Measurements from ENCODE around the gene GIGYF1. TPM values are rescaled to one million over a fixed set of nuclear protein-coding genes. Genes with fewer than 3 reads are reported as not detected.
"Not testable (repeated sequence)": the region's sequence is repeated elsewhere in the genome, so short reads cannot be mapped to it uniquely, and the experiment has no call there.

The GIGYF1 gene
- total RNA-seq, 2 experiments from 2014 or later: 42.1 to 43.0 TPM

- peaks cover 39% of the 10 kb centered on the region for H3K27me3 Mint-ChIP-seq (ENCODE audit: low read depth)
- H3K4me1 Mint-ChIP-seq (ENCODE audit: low read depth): peaks cover 4% of the 10 kb centered on the region
- H3K36me3 Mint-ChIP-seq (ENCODE audit: low read depth): no peaks in the 10 kb centered on the region
- H3K27ac Mint-ChIP-seq: no peak overlapping the region
- POLR2A ChIA-PET: no interaction called here
- DNase-seq (no peak), ATAC-seq (no peak)
- no peak overlapping the region for H3K4me3 Mint-ChIP-seq
- no peaks in the 10 kb centered on the region for H3K9me3 Mint-ChIP-seq (ENCODE audit: insufficient read depth)
- CTCF ChIA-PET: interaction anchor here (1.1 to 4.4 kb wide), 5 partner anchors 17 to 130 kb away, joined by 3 to 62 read pairs (median 4); partner anchors contain the start of genes POP7 and SLC12A9
Observed at GRCh38 chr7:100722480-100723212, 28.6 kb upstream of the GIGYF1 start.

- ChIA-PET CTCF (interaction anchor here (1.5 to 2.5 kb wide), 2 partner anchors 16 to 131 kb away, joined by 4 to 8 read pairs; partner anchors contain the start of genes POP7 and SLC12A9), POLR2A (no interaction called here)
- ATAC-seq (no peak), DNase-seq (no peak)
- Mint-ChIP-seq H3K27ac (no peak overlapping the region), H3K9me3 (ENCODE audit: insufficient read depth) (no peaks in the 10 kb centered on the region), H3K4me1 (ENCODE audit: low read depth) (peaks cover 4% of the 10 kb centered on the region), H3K27me3 (ENCODE audit: low read depth) (peaks cover 36% of the 10 kb centered on the region), H3K4me3 (no peak overlapping the region), H3K36me3 (ENCODE audit: low read depth) (no peaks in the 10 kb centered on the region)
Observed at GRCh38 chr7:100721505-100721812, 27.4 kb upstream of the GIGYF1 start.

DNA sequence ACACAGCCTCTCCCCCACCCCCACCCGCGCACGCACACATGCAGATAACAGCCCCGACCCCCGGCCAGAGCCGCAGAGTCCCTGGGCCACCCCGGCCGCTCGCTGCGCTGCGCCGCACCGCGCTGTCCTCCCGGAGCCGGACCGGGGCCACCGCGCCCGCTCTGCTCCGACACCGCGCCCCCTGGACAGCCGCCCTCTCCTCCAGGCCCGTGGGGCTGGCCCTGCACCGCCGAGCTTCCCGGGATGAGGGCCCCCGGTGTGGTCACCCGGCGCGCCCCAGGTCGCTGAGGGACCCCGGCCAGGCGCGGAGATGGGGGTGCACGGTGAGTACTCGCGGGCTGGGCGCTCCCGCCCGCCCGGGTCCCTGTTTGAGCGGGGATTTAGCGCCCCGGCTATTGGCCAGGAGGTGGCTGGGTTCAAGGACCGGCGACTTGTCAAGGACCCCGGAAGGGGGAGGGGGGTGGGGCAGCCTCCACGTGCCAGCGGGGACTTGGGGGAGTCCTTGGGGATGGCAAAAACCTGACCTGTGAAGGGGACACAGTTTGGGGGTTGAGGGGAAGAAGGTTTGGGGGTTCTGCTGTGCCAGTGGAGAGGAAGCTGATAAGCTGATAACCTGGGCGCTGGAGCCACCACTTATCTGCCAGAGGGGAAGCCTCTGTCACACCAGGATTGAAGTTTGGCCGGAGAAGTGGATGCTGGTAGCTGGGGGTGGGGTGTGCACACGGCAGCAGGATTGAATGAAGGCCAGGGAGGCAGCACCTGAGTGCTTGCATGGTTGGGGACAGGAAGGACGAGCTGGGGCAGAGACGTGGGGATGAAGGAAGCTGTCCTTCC lies 26.8 kb upstream of the GIGYF1 start:
- Mint-ChIP-seq H3K4me1 (ENCODE audit: low read depth) (peaks cover 4% of the 10 kb centered on the region), H3K4me3 (no peak overlapping the region), H3K36me3 (ENCODE audit: low read depth) (no peaks in the 10 kb centered on the region), H3K27me3 (ENCODE audit: low read depth) (peaks cover 36% of the 10 kb centered on the region), H3K9me3 (ENCODE audit: insufficient read depth) (no peaks in the 10 kb centered on the region), H3K27ac (no peak overlapping the region)
- DNase-seq (no peak), ATAC-seq (no peak)
- POLR2A ChIA-PET: no interaction called here
- CTCF ChIA-PET: interaction anchor here (1.5 to 2.5 kb wide), 2 partner anchors 15 to 131 kb away, joined by 4 to 8 read pairs; partner anchors contain the start of genes POP7 and SLC12A9

GRCh38 chr7:100720279-100720670 lies 26.2 kb upstream of the GIGYF1 start, which contains the start of gene EPO:
EPO (plus strand) TSS chr7:100720468; CDS start chr7:100720981, 513 bp downstream.
- no peaks in the 10 kb centered on the region for H3K36me3 Mint-ChIP-seq (ENCODE audit: low read depth)
- ChIA-PET POLR2A (no interaction called here), CTCF (interaction anchor here (2.5 kb wide), 1 partner anchor 15 kb away, joined by 8 read pairs; the partner anchor contains the start of gene POP7)
- H3K4me1 Mint-ChIP-seq (ENCODE audit: low read depth): peaks cover 3% of the 10 kb centered on the region
- H3K27ac Mint-ChIP-seq: no peak within 1 kb of the TSS
- DNase-seq (no peak), ATAC-seq (no peak)
- H3K9me3 Mint-ChIP-seq (ENCODE audit: insufficient read depth): no peaks in the 10 kb centered on the region
- H3K4me3 Mint-ChIP-seq: no peak within 1 kb of the TSS
- H3K27me3 Mint-ChIP-seq (ENCODE audit: low read depth): peaks cover 36% of the 10 kb centered on the region

DNA sequence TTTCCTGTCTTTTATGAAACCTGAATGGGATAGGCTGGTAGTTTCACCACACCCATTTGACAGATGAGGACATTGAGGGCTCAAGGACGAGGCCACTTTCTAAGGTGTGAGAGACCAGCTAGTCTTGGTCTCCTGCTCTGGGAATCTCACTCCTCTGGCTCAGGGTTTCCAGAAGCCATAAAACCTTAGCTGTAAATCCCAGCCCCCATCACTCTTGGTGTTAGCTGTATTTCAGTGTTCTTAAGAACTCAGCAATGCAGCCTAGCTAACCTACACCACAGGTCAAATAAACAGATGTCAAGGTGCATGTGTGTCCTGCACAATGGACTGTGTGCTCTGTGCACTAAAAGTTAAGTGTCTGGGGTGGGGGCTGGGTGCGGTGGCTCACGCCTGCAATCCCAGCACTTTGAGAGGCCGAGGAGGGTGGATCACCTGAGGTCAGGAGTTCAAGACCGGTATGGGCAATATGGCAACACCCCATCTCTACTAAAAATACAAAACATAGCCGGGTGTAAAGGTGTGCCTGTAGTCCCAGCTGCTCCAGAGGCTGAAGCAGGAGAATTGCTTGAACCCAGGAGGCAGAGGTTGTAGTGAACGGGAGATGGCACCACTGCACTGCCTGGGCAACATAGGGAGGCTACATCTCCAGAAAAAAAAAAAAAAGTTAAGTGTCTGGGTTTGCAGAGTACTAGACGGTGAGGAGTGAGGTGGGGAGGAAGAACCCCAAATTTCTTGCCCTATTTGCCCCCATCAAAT lies 25.7 kb upstream of the GIGYF1 start:
- ChIA-PET CTCF (interaction anchor here (2.5 to 4.3 kb wide), 2 partner anchors 14 kb away, joined by 8 to 22 read pairs; partner anchors contain the start of gene POP7), POLR2A (interaction anchor here (1.5 kb wide), 1 partner anchor 14 kb away, joined by 4 read pairs; the partner anchor contains the start of gene POP7)
- ATAC-seq: peak; percentile 20
- Mint-ChIP-seq H3K9me3 (ENCODE audit: insufficient read depth) (no peaks in the 10 kb centered on the region), H3K27me3 (ENCODE audit: low read depth) (peaks cover 36% of the 10 kb centered on the region), H3K36me3 (ENCODE audit: low read depth) (no peaks in the 10 kb centered on the region), H3K4me3 (no peak overlapping the region), H3K4me1 (ENCODE audit: low read depth) (no peaks in the 10 kb centered on the region), H3K27ac (no peak overlapping the region)
- DNase-seq: no peak

- H3K27me3 Mint-ChIP-seq (ENCODE audit: low read depth): peaks cover 29% of the 10 kb centered on the region
- H3K36me3 Mint-ChIP-seq (ENCODE audit: low read depth); POLR2A ChIA-PET; H3K27ac Mint-ChIP-seq; ATAC-seq; H3K9me3 Mint-ChIP-seq (ENCODE audit: insufficient read depth); DNase-seq; H3K4me3 Mint-ChIP-seq; H3K4me1 Mint-ChIP-seq (ENCODE audit: low read depth): not testable (repeated sequence)
- CTCF ChIA-PET: interaction anchor here (1.2 to 4.3 kb wide), 2 partner anchors 9 to 12 kb away, joined by 7 to 22 read pairs; partner anchors contain the start of gene POP7
Observed at GRCh38 chr7:100717073-100717472, 23.0 kb upstream of the GIGYF1 start.

DNA sequence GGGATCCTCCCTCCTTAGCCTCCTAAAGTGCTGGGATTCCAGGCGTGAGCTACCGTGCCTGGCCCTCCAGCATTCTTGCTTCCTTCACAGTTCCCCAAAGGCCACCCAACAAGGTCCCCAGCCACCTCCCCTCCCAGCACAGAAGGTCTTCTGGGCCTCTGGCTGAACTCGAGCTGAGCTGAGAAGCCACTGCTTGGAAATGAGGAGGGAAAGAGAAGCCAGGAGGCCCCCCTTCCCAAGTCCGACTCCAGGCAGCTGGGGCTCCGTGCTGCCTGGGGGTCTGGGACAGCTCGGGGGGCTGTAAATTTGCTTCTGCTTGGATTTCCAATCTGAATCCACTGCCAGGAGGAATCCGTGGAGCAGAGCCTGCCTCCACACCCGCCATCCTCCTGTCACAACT lies 20.7 kb upstream of the GIGYF1 start:
- no peak for ATAC-seq
- Mint-ChIP-seq H3K27ac (no peak overlapping the region), H3K27me3 (ENCODE audit: low read depth) (peaks cover 12% of the 10 kb centered on the region), H3K36me3 (ENCODE audit: low read depth) (no peaks in the 10 kb centered on the region), H3K4me1 (ENCODE audit: low read depth) (no peaks in the 10 kb centered on the region), H3K9me3 (ENCODE audit: insufficient read depth) (no peaks in the 10 kb centered on the region), H3K4me3 (no peak overlapping the region)
- CTCF ChIA-PET: interaction anchor here (1.0 to 1.7 kb wide), 2 partner anchors 9 to 138 kb away, joined by 3 to 11 read pairs; partner anchors contain the start of genes POP7 and SLC12A9
- DNase-seq: no peak
- POLR2A ChIA-PET: interaction anchor here (0.6 kb wide), 1 partner anchor 80 kb away, joined by 3 read pairs; no protein-coding TSS in a partner anchor

DNA sequence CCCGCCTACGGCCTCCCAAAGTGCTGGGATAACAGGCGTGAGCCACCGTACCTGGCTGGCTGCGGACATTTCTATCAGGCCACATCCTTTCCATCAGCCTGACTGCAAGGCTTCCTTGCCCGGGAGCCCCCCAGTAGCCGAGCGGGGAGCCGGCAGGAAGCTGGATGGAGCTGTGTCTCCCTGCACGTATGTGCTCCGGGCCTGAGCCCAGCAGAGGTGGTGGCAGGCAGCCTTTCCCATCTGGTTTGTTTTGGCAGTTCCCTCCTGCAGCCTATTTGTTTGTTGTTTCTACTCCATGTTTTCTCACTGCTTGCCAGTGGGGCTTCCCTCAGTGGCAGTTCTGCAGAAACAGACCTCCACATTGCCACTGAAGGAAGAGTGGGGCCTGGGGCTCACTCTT lies 17.3 kb upstream of the GIGYF1 start:
- no peak for DNase-seq
- Mint-ChIP-seq H3K4me1 (ENCODE audit: low read depth) (peaks cover 12% of the 10 kb centered on the region), H3K27ac (no peak overlapping the region), H3K4me3 (no peak overlapping the region), H3K9me3 (ENCODE audit: insufficient read depth) (no peaks in the 10 kb centered on the region), H3K27me3 (ENCODE audit: low read depth) (no peaks in the 10 kb centered on the region), H3K36me3 (ENCODE audit: low read depth) (peaks cover 8% of the 10 kb centered on the region)
- ChIA-PET POLR2A (no interaction called here), CTCF (interaction anchor here (0.5 kb wide), 1 partner anchor 12 kb away, joined by 4 read pairs; no protein-coding TSS in a partner anchor)
- ATAC-seq: no peak

DNA sequence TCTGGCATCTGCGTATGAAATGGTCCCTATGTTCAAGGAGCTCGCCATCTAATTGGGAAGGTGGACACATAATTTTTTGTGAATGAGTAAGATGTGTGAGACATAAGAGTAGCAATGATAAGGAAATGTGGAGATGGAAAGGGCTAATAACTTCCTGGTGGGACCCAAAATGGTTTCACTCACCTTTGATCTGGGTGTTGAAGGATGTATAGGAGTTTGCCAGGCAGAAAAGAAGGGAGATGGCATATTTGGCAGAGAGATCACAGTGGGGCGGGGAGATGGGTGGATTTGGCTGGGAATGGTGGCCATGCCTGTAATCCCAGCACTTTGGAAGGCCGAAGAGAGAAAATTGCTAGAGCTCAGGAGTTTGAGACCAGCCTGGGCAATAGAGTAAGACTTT lies 16.4 kb upstream of the GIGYF1 start:
- CTCF ChIA-PET: no interaction called here
- H3K4me1 Mint-ChIP-seq (ENCODE audit: low read depth): peaks cover 13% of the 10 kb centered on the region
- H3K4me3 Mint-ChIP-seq: no peak overlapping the region

DNA sequence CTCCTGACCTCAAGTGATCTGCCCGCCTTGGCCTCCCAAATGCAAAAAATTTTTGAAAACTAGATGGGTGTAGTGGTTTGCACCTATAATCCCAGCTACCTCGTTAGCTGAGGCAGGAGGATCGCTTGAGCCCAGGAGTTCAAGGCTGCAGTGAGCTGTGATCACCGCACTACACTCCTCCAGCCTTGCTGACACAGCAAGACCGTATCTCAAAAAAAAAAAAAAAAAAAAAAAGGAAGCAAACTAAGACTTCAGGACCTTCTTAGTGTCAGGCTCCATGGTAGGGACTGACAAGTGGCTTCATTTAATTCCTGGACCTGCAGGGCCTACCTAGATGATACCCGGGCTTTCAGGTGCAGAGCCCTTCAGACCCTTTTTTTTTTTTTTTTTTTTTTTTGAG lies 14.3 kb upstream of the GIGYF1 start:
- no peaks in the 10 kb centered on the region for H3K27me3 Mint-ChIP-seq (ENCODE audit: low read depth)
- CTCF ChIA-PET: no interaction called here
- no peak for DNase-seq

More for the DNA sequence above, 16.4 kb upstream of the GIGYF1 start:
- Mint-ChIP-seq H3K9me3 (ENCODE audit: insufficient read depth) (no peaks in the 10 kb centered on the region), H3K27me3 (ENCODE audit: low read depth) (no peaks in the 10 kb centered on the region), H3K27ac (no peak overlapping the region), H3K36me3 (ENCODE audit: low read depth) (peaks cover 8% of the 10 kb centered on the region)
- DNase-seq: no peak
- ATAC-seq: no peak
- POLR2A ChIA-PET: no interaction called here

DNA sequence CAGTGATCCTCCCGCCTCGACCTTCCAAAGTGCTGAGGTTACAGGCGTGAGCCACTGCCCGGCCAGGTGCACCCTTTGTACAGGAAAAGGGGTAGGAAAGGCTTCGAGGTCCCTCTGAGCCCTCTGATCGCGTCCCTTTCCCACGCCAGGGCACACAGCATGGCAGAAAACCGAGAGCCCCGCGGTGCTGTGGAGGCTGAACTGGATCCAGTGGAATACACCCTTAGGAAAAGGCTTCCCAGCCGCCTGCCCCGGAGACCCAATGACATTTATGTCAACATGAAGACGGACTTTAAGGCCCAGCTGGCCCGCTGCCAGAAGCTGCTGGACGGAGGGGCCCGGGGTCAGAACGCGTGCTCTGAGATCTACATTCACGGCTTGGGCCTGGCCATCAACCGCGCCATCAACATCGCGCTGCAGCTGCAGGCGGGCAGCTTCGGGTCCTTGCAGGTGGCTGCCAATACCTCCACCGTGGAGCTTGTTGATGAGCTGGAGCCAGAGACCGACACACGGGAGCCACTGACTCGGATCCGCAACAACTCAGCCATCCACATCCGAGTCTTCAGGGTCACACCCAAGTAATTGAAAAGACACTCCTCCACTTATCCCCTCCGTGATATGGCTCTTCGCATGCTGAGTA lies 12.7 kb upstream of the GIGYF1 start:
- POLR2A ChIA-PET: interaction anchor here (1.1 to 2.3 kb wide), 5 partner anchors 10 to 168 kb away, joined by 3 to 17 read pairs (median 11); partner anchors contain the start of genes GIGYF1, SLC12A9 and SRRT
- Mint-ChIP-seq H3K4me3 (peak overlapping the region; percentile 96), H3K4me1 (ENCODE audit: low read depth) (peaks cover 19% of the 10 kb centered on the region), H3K27ac (peak overlapping the region; percentile 98), H3K27me3 (ENCODE audit: low read depth) (peaks cover 2% of the 10 kb centered on the region), H3K36me3 (ENCODE audit: low read depth) (peaks cover 8% of the 10 kb centered on the region), H3K9me3 (ENCODE audit: insufficient read depth) (no peaks in the 10 kb centered on the region)
- ATAC-seq (no peak), DNase-seq (no peak)
- CTCF ChIA-PET: interaction anchor here (1.0 to 4.7 kb wide), 7 partner anchors 14 to 145 kb away, joined by 3 to 128 read pairs (median 34); partner anchors contain the start of genes FBXO24, GIGYF1, LRCH4 and SLC12A9

More for the DNA sequence above, 14.3 kb upstream of the GIGYF1 start:
- peaks cover 19% of the 10 kb centered on the region for H3K4me1 Mint-ChIP-seq (ENCODE audit: low read depth)
- no peak overlapping the region for H3K27ac Mint-ChIP-seq
- no peaks in the 10 kb centered on the region for H3K9me3 Mint-ChIP-seq (ENCODE audit: insufficient read depth)
- H3K4me3 Mint-ChIP-seq: no peak overlapping the region
- POLR2A ChIA-PET: interaction anchor here (0.7 to 1.7 kb wide), 2 partner anchors 279 to 505 kb away, joined by 3 read pairs; partner anchors contain the start of gene ZCWPW1
- ATAC-seq: no peak
- H3K36me3 Mint-ChIP-seq (ENCODE audit: low read depth): peaks cover 8% of the 10 kb centered on the region
